GM12891 (cell line): ENCODE data around the gene HOXA10.

ENCODE experiments used
- POLR2A ChIP-seq: IDR thresholded peaks from 2 replicates; pipeline ENCODE4 v1.6.1; 2011; ENCODE audit warnings: low read depth, low read length, control low read depth
- POLR2AphosphoS5 ChIP-seq: IDR thresholded peaks from 2 replicates; pipeline ENCODE4 v1.6.1; 2011; ENCODE audit warnings: low read depth, low read length, control low read depth
- SPI1 ChIP-seq: IDR thresholded peaks from 2 replicates; pipeline ENCODE4 v1.6.1; 2011; ENCODE audit warnings: low read depth, low read length, control low read depth
- TAF1 ChIP-seq: IDR thresholded peaks from 2 replicates; pipeline ENCODE4 v1.6.1; 2011; ENCODE audit warnings: low read depth, low read length, control low read depth

GRCh38 chr7:27172823-27173510, 1.2 kb downstream of the HOXA10 start:
- TF ChIP-seq POLR2AphosphoS5: no peak
- no peak for TF ChIP-seq POLR2A
- no peak for TF ChIP-seq TAF1
- TF ChIP-seq SPI1: no peak
